Measurements from ENCODE around the gene R3HCC1L. TPM values are rescaled to one million over a fixed set of nuclear protein-coding genes. Genes with fewer than 3 reads are reported as not detected.

Gene R3HCC1L
- total RNA-seq, 1 experiment from 2014 or later = 11.8 TPM

- no peak for TF ChIP-seq CTCF (IDR thresholded peaks at IDR 0.05; ENCODE audit: unreplicated experiment)
- H3K4me1 Mint-ChIP-seq (ENCODE audit: low read depth, unreplicated experiment) = no peaks in the 10 kb centered on the region
- no TSS peak for BruUV-seq (replicated peaks)
- CTCF ChIA-PET = no interaction called here
- no peaks in the 10 kb centered on the region for H3K27me3 Mint-ChIP-seq (ENCODE audit: unreplicated experiment)
- no peaks in the 10 kb centered on the region for H3K36me3 Mint-ChIP-seq (ENCODE audit: insufficient read depth, unreplicated experiment)
- H3K9me3 Mint-ChIP-seq (ENCODE audit: low read depth, unreplicated experiment) = no peaks in the 10 kb centered on the region
- intact Hi-C loops (cut with micrococcal nuclease; ENCODE audit: unreplicated experiment) = no loop called here
- no peak overlapping the region for H3K4me3 Mint-ChIP-seq (ENCODE audit: low read depth, unreplicated experiment)
- no peak for DNase-seq
- no peak overlapping the region for H3K27ac Mint-ChIP-seq (ENCODE audit: unreplicated experiment)
Observed at GRCh38 chr10:98168766-98169165, 34.3 kb downstream of the R3HCC1L start.

- CTCF ChIA-PET = interaction anchor here (0.7 kb wide), 1 partner anchor 119 kb away, joined by 4 read pairs; no protein-coding TSS in a partner anchor
- H3K9me3 Mint-ChIP-seq (ENCODE audit: low read depth, unreplicated experiment) = no peaks in the 10 kb centered on the region
- no peak for TF ChIP-seq CTCF (IDR thresholded peaks at IDR 0.05; ENCODE audit: unreplicated experiment)
- no peak overlapping the region for H3K4me3 Mint-ChIP-seq (ENCODE audit: low read depth, unreplicated experiment)
- H3K27ac Mint-ChIP-seq (ENCODE audit: unreplicated experiment) = no peak overlapping the region
- no peaks in the 10 kb centered on the region for H3K4me1 Mint-ChIP-seq (ENCODE audit: low read depth, unreplicated experiment)
- BruUV-seq (replicated peaks) = no TSS peak
- H3K27me3 Mint-ChIP-seq (ENCODE audit: unreplicated experiment) = no peaks in the 10 kb centered on the region
- DNase-seq = no peak
- no peaks in the 10 kb centered on the region for H3K36me3 Mint-ChIP-seq (ENCODE audit: insufficient read depth, unreplicated experiment)
- intact Hi-C loops (cut with micrococcal nuclease; ENCODE audit: unreplicated experiment) = no loop called here
Observed at GRCh38 chr10:98169379-98169778, 34.9 kb downstream of the R3HCC1L start.

GRCh38 chr10:98170249-98171117 is 36.0 kb downstream of the R3HCC1L start:
- BruUV-seq (replicated peaks) = no TSS peak
- TF ChIP-seq CTCF (IDR thresholded peaks at IDR 0.05; ENCODE audit: unreplicated experiment) = peak; percentile 47
- DNase-seq = peak; percentile 40
- intact Hi-C loops (cut with micrococcal nuclease; ENCODE audit: unreplicated experiment) = loop anchor here (5.0 kb wide), 1 partner anchor 137 kb away; no protein-coding TSS in a partner anchor
- no peak overlapping the region for H3K4me3 Mint-ChIP-seq (ENCODE audit: low read depth, unreplicated experiment)
- CTCF ChIA-PET = interaction anchor here (0.7 to 1.6 kb wide), 3 partner anchors 36 to 139 kb away, joined by 3 to 8 read pairs (median 4); partner anchors contain the start of gene R3HCC1L
- no peak overlapping the region for H3K27ac Mint-ChIP-seq (ENCODE audit: unreplicated experiment)
- no peaks in the 10 kb centered on the region for H3K9me3 Mint-ChIP-seq (ENCODE audit: low read depth, unreplicated experiment)
- no peaks in the 10 kb centered on the region for H3K4me1 Mint-ChIP-seq (ENCODE audit: low read depth, unreplicated experiment)
- no peaks in the 10 kb centered on the region for H3K36me3 Mint-ChIP-seq (ENCODE audit: insufficient read depth, unreplicated experiment)
- H3K27me3 Mint-ChIP-seq (ENCODE audit: unreplicated experiment) = no peaks in the 10 kb centered on the region

DNA sequence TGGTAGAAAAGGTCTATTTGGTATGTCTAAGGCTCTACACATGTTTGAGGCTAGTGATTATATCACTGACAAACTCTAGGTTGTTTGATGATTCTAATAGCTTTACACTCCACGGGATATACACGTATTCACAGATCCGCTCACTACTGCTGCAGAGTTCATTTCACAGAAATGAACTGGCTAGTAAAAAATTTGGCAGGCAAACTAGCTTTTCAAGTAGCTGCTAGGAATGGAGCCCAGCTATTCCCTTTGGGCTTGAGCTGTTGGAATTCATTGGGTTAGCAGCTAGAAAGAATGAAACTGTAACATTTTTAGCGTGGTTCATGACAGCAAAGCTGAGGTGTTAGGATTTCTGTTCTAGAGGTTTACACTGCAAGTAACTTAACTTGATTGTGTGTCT is 37.6 kb downstream of the R3HCC1L start:
- no TSS peak for BruUV-seq (replicated peaks)
- Mint-ChIP-seq H3K27me3 (ENCODE audit: unreplicated experiment) (no peaks in the 10 kb centered on the region), H3K4me1 (ENCODE audit: low read depth, unreplicated experiment) (no peaks in the 10 kb centered on the region), H3K27ac (ENCODE audit: unreplicated experiment) (no peak overlapping the region), H3K9me3 (ENCODE audit: low read depth, unreplicated experiment) (no peaks in the 10 kb centered on the region), H3K36me3 (ENCODE audit: insufficient read depth, unreplicated experiment) (no peaks in the 10 kb centered on the region), H3K4me3 (ENCODE audit: low read depth, unreplicated experiment) (no peak overlapping the region)
- no peak for DNase-seq
- intact Hi-C loops (cut with micrococcal nuclease; ENCODE audit: unreplicated experiment) = loop anchor here (5.0 kb wide), 1 partner anchor 135 kb away; no protein-coding TSS in a partner anchor
- CTCF ChIA-PET = no interaction called here
- no peak for TF ChIP-seq CTCF (IDR thresholded peaks at IDR 0.05; ENCODE audit: unreplicated experiment)

Measured in Calu3 (cell line).